Endothelial cell of umbilical vein (primary cell): ENCODE data around the gene AMPH. TPM values are rescaled to one million over a fixed set of nuclear protein-coding genes. Genes with fewer than 3 reads are reported as not detected.

ENCODE experiments used
- BruUV-seq: library from RNA; stranded (reverse); fragments of 400-500 nt; replicated peaks from 2 replicates; lab custom pipeline; 2021; lab: Mats Ljungman, UMichigan
- CTCF ChIA-PET: fragments of 300-600, 350-600 bp; sonication (Branson Sonifier 250); formaldehyde crosslinking; loops from one replicate; lab custom pipeline; 2021; ENCODE audit warnings: antibody characterized with exemption, inconsistent platforms; lab: Charles Lee
- POLR2A ChIA-PET: fragments of 300-600, 350-600 bp; sonication (Branson Sonifier 250); formaldehyde crosslinking; loops from one replicate; lab custom pipeline; 2021; ENCODE audit warnings: antibody characterized with exemption, inconsistent platforms; lab: Charles Lee
- DNase-seq: peaks from one replicate; pipeline ENCODE4 v3.0.0-alpha.2; 2011; ENCODE audit warnings: low read depth, low spot score
- FAIRE-seq: peaks from 2 replicates; lab custom pipeline; 2011; peaks lifted over from hg19 to GRCh38; lab: Jason Lieb, UNC
- H2AFZ ChIP-seq: 2 replicates; pipeline ENCODE4 v1.6.0; 2012; ENCODE audit warnings: low read depth, low read length, control low read depth, inconsistent platforms
- H3K27ac ChIP-seq: 2 replicates; pipeline ENCODE4 v1.5.1; 2011; ENCODE audit warnings: low read depth, mild to moderate bottlenecking, control low read depth, low read length, moderate library complexity; ENCODE audit not compliant: insufficient read depth
- H3K27me3 ChIP-seq, 2 experiments: 2 replicates each; pipeline versions ENCODE4 v1.6.0 to v1.6.1; 2011; ENCODE audit warnings: low read length in 2 of 2, mixed read lengths in 1 of 2; ENCODE audit not compliant: control insufficient read depth in 2 of 2, insufficient read depth in 2 of 2
- H3K36me3 ChIP-seq, 2 experiments: 2 replicates in 1 of 2; 3 replicates in 1 of 2; pipeline ENCODE4 v1.5.1; 2011; ENCODE audit warnings: low read length in 2 of 2, mild to moderate bottlenecking in 1 of 2, moderate library complexity in 1 of 2; ENCODE audit not compliant: control insufficient read depth in 2 of 2, insufficient read depth in 2 of 2; ENCODE audit errors: extremely low read depth in 1 of 2
- H3K4me1 ChIP-seq: 3 replicates; pipeline ENCODE4 v1.5.1; 2011; ENCODE audit warnings: mild to moderate bottlenecking, low read length; ENCODE audit not compliant: control insufficient read depth, insufficient read depth; ENCODE audit errors: extremely low read depth
- H3K4me2 ChIP-seq: 2 replicates; pipeline ENCODE4 v1.6.1; 2011; ENCODE audit warnings: low read length, control low read depth, mixed read lengths; ENCODE audit not compliant: insufficient read depth
- H3K4me3 ChIP-seq, 3 experiments: fragments of 200-600 bp in 1 of 3; sonication (generic), shearing (Covaris generic) in 1 of 3; replicated peaks in 1 of 3; 2 replicates each; pipeline ENCODE4 v1.5.1; 2011 to 2016; ENCODE audit warnings: control low read depth in 3 of 3, low read length in 3 of 3, mild to moderate bottlenecking in 2 of 3, inconsistent platforms in 1 of 3, low read depth in 1 of 3, moderate library complexity in 1 of 3; ENCODE audit not compliant: insufficient read depth in 1 of 3
- H3K79me2 ChIP-seq: 2 replicates; pipeline ENCODE4 v1.6.0; 2012; ENCODE audit warnings: low read length, inconsistent platforms; ENCODE audit not compliant: control insufficient read depth, insufficient read depth
- H3K9ac ChIP-seq: replicated peaks from 2 replicates; pipeline ENCODE3; 2011; ENCODE audit warnings: low read length, control low read depth; ENCODE audit not compliant: insufficient read depth; ENCODE audit errors: extremely low read depth
- H3K9me1 ChIP-seq: replicated peaks from 3 replicates; pipeline ENCODE4 v1.6.0; 2011; ENCODE audit warnings: mild to moderate bottlenecking, low read length; ENCODE audit not compliant: control insufficient read depth, insufficient read depth; ENCODE audit errors: extremely low read depth
- H3K9me3 ChIP-seq: replicated peaks from 2 replicates; pipeline ENCODE4 v1.5.1; 2012; ENCODE audit warnings: low read length, inconsistent platforms; ENCODE audit not compliant: control insufficient read depth, insufficient read depth
- H4K20me1 ChIP-seq: replicated peaks from 2 replicates; pipeline ENCODE3; 2011; ENCODE audit warnings: mild to moderate bottlenecking, low read length; ENCODE audit not compliant: control insufficient read depth, insufficient read depth; ENCODE audit errors: extremely low read depth
- EZH2 ChIP-seq: IDR thresholded peaks from 2 replicates; pipeline ENCODE4 v1.6.1; 2012; ENCODE audit warnings: borderline replicate concordance, low read depth, mild to moderate bottlenecking, moderate library complexity, low read length, inconsistent platforms; ENCODE audit not compliant: severe bottlenecking
- FOS ChIP-seq: IDR thresholded peaks from 2 replicates; pipeline ENCODE4 v1.6.1; 2011; ENCODE audit warnings: mild to moderate bottlenecking, low read length, moderate library complexity, borderline replicate concordance; ENCODE audit not compliant: insufficient read depth
- GATA2 ChIP-seq: IDR thresholded peaks from 2 replicates; pipeline ENCODE4 v1.7.0; 2011; ENCODE audit warnings: low read depth, mild to moderate bottlenecking, moderate library complexity, mixed read lengths, low read length; ENCODE audit not compliant: insufficient read length, insufficient read depth
- JUN ChIP-seq: IDR thresholded peaks from 2 replicates; pipeline ENCODE4 v1.6.1; 2011; ENCODE audit warnings: borderline replicate concordance, low read depth; ENCODE audit not compliant: insufficient read length, insufficient read depth
- MAX ChIP-seq: IDR thresholded peaks from 2 replicates; pipeline ENCODE4 v1.6.1; 2011; ENCODE audit not compliant: insufficient read depth, insufficient read length
- MYC ChIP-seq: IDR thresholded peaks from one replicate; pipeline ENCODE4 v1.6.1; 2011; ENCODE audit warnings: mild to moderate bottlenecking, low read depth, low read length
- POLR2A ChIP-seq: IDR thresholded peaks from 2 replicates; pipeline ENCODE4 v1.6.1; 2012; ENCODE audit warnings: low read depth, mild to moderate bottlenecking, control low read depth, low read length
- POLR2AphosphoS5 ChIP-seq: IDR thresholded peaks from 2 replicates; pipeline ENCODE4 v1.6.1; 2012; ENCODE audit warnings: low read depth, mild to moderate bottlenecking, control low read depth, low read length, moderate library complexity; ENCODE audit not compliant: insufficient read depth
- dilution Hi-C: fragments of 300-500 bp; cut with MboI; formaldehyde crosslinking; loops from one replicate; pipeline ENCODE4 v1.15.0; 2019; ENCODE audit warnings: low sequenced_read_pairs; ENCODE audit not compliant: extremely low pct_ligation_motif_present
- intact Hi-C: fragments of 100-400 bp; cut with micrococcal nuclease; formaldehyde crosslinking; loops from one replicate; pipeline ENCODE4 v1.10.0; 2022
- polyA plus RNA-seq, 4 experiments: library from polyadenylated mRNA; depleted of rRNA in 3 of 4; stranded (reverse) in 3 of 4; unstranded in 1 of 4; fragments of >200 nt; gene quantifications; 2 replicates each; pipeline versions ENCODE4 v1.2.1 to v1.2.3, GENCODE V29; 2011 to 2012; ENCODE audit warnings: missing spikeins in 1 of 4
- total RNA-seq: library from RNA; stranded (reverse); gene quantifications from 2 replicates; pipeline ENCODE4 v1.2.3, GENCODE V29; 2021
- TF ChIP-seq, protein P1 (sequence below), 2 donors: IDR thresholded peaks; 1 replicate in 1 of 2; 2 replicates in 1 of 2; pipeline ENCODE4 v1.5.1; 2011; ENCODE audit warnings: low read length in 2 of 2, mild to moderate bottlenecking in 2 of 2, moderate library complexity in 2 of 2, control low read depth in 1 of 2, inconsistent platforms in 1 of 2, low read depth in 1 of 2; ENCODE audit not compliant: insufficient read depth in 1 of 2; ENCODE audit errors: extremely low read depth in 1 of 2

Gene AMPH
- total and polyA plus RNA-seq, 2 donors (not counting 3 experiments of a cell fraction or from before 2014, with no cell fraction given), result 5.2 to 9.2 TPM

GRCh38 chr7:38677981-38678697, 47.0 kb upstream of the AMPH start:
- Histone ChIP-seq H4K20me1 (no peaks in the 10 kb centered on the region), H3K36me3 (no peaks in the 10 kb centered on the region), H3K9ac (no peak overlapping the region), H3K4me2 (no peak overlapping the region), H3K4me1 (peaks cover 6% of the 10 kb centered on the region), H3K27ac (no peak overlapping the region), H3K9me1 (no peaks in the 10 kb centered on the region), H2AFZ (no peak overlapping the region), H3K9me3 (no peaks in the 10 kb centered on the region), H3K4me3 (no peak overlapping the region), H3K27me3 (no peaks in the 10 kb centered on the region), H3K79me2 (no peaks in the 10 kb centered on the region)
- no TSS peak for BruUV-seq
- ChIA-PET POLR2A (no interaction called here), CTCF (interaction anchor here (0.7 to 2.7 kb wide), 2 partner anchors 8 to 17 kb away, joined by 3 to 12 read pairs; no protein-coding TSS in a partner anchor)
- intact Hi-C loops (no loop called here), dilution Hi-C loops (no loop called here)
- TF ChIP-seq FOS (no peak), MYC (no peak), GATA2 (no peak), POLR2AphosphoS5 (no peak), MAX (no peak), JUN (no peak), EZH2 (no peak), POLR2A (no peak)
- TF ChIP-seq, protein P1, sequence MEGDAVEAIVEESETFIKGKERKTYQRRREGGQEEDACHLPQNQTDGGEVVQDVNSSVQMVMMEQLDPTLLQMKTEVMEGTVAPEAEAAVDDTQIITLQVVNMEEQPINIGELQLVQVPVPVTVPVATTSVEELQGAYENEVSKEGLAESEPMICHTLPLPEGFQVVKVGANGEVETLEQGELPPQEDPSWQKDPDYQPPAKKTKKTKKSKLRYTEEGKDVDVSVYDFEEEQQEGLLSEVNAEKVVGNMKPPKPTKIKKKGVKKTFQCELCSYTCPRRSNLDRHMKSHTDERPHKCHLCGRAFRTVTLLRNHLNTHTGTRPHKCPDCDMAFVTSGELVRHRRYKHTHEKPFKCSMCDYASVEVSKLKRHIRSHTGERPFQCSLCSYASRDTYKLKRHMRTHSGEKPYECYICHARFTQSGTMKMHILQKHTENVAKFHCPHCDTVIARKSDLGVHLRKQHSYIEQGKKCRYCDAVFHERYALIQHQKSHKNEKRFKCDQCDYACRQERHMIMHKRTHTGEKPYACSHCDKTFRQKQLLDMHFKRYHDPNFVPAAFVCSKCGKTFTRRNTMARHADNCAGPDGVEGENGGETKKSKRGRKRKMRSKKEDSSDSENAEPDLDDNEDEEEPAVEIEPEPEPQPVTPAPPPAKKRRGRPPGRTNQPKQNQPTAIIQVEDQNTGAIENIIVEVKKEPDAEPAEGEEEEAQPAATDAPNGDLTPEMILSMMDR (IDR thresholded peaks at IDR 0.05; ENCODE audit: extremely low read depth in 1 of 2, insufficient read depth in 1 of 2, low read depth in 1 of 2, low read length in 2 of 2), result no peak
- DNase-seq (no peak), FAIRE-seq (no peak)
